HL-60/S4 (cell line): Measurements from ENCODE around the gene BCL3.
"Not testable (repeated sequence)": the region's sequence is repeated elsewhere in the genome, so short reads cannot be mapped to it uniquely, and the experiment has no call there.

Experiments used
- in situ Hi-C: fragments of 300-500 bp; cut with MboI; formaldehyde crosslinking; loops from 2 replicates; pipeline ENCODE4 v1.14.3; 2022; ENCODE audit warnings: low sequenced_read_pairs

BCL3 gene

GRCh38 chr19:44748426-44749254 lies at the start of gene BCL3:
TSS of gene BCL3 (plus strand) at chr19:44748708. CDS start at chr19:44748791, 83 bp downstream.
- in situ Hi-C loops: no loop called here

GRCh38 chr19:44700547-44700946 lies 48.0 kb upstream of the BCL3 start:
- in situ Hi-C loops: no loop called here

- in situ Hi-C loops: no loop called here
Measured at GRCh38 chr19:44701228-44701627, 47.3 kb upstream of the BCL3 start.

GRCh38 chr19:44702551-44703176 lies 45.8 kb upstream of the BCL3 start:
- in situ Hi-C loops: no loop called here

- in situ Hi-C loops: no loop called here
Measured at GRCh38 chr19:44703336-44704078, 45.0 kb upstream of the BCL3 start.

GRCh38 chr19:44704982-44705381 lies 43.5 kb upstream of the BCL3 start:
- in situ Hi-C loops: no loop called here

- in situ Hi-C loops: no loop called here
Measured at GRCh38 chr19:44705502-44706010, 43.0 kb upstream of the BCL3 start.

- in situ Hi-C loops: no loop called here
Measured at GRCh38 chr19:44706506-44707236, 41.8 kb upstream of the BCL3 start.

- in situ Hi-C loops: no loop called here
Measured at GRCh38 chr19:44707794-44708193, 40.7 kb upstream of the BCL3 start.

GRCh38 chr19:44708940-44709339 lies 39.6 kb upstream of the BCL3 start:
- in situ Hi-C loops: no loop called here

GRCh38 chr19:44709434-44710266 lies 38.9 kb upstream of the BCL3 start:
- in situ Hi-C loops: not testable (repeated sequence)

GRCh38 chr19:44710483-44710882 lies 38.0 kb upstream of the BCL3 start:
- in situ Hi-C loops: no loop called here

GRCh38 chr19:44712864-44713515 lies 35.5 kb upstream of the BCL3 start:
- in situ Hi-C loops: no loop called here

- in situ Hi-C loops: no loop called here
Measured at GRCh38 chr19:44714597-44715169, 33.8 kb upstream of the BCL3 start.

GRCh38 chr19:44717603-44718002 lies 30.9 kb upstream of the BCL3 start:
- in situ Hi-C loops: no loop called here

GRCh38 chr19:44718441-44719261 lies 29.9 kb upstream of the BCL3 start:
- in situ Hi-C loops: no loop called here

- in situ Hi-C loops: no loop called here
Measured at GRCh38 chr19:44719262-44719701, 29.2 kb upstream of the BCL3 start.

GRCh38 chr19:44720396-44720795 lies 28.1 kb upstream of the BCL3 start:
- in situ Hi-C loops: not testable (repeated sequence)
